ENCODE data around the gene CLEC4C.

Gene CLEC4C

GRCh38 chr12:7719946-7720730, 27.0 kb downstream of the CLEC4C start:
- no peak for DNase-seq

- no peak for DNase-seq
Observed at GRCh38 chr12:7716381-7716780, 30.8 kb downstream of the CLEC4C start.

GRCh38 chr12:7712841-7713442, 34.2 kb downstream of the CLEC4C start:
- DNase-seq: no peak

GRCh38 chr12:7711133-7711532, 36.0 kb downstream of the CLEC4C start, which contains the start of gene DPPA3:
DPPA3 (plus strand) TSS chr12:7711433; CDS start chr12:7711571, 138 bp downstream.
- no peak for DNase-seq

- no peak for DNase-seq
Observed at GRCh38 chr12:7709969-7710675, 37.1 kb downstream of the CLEC4C start.

- DNase-seq: no peak
Observed at GRCh38 chr12:7705846-7706245, 41.3 kb downstream of the CLEC4C start.

- no peak for DNase-seq
Observed at GRCh38 chr12:7695566-7696197, 51.5 kb downstream of the CLEC4C start, which contains the start of gene GDF3. GDF3 (minus strand) TSS chr12:7695775; CDS start chr12:7695728, 47 bp downstream.

GRCh38 chr12:7695237-7695560, 52.0 kb downstream of the CLEC4C start:
- no peak for DNase-seq

GRCh38 chr12:7694556-7695236, 52.5 kb downstream of the CLEC4C start:
- DNase-seq: no peak

GRCh38 chr12:7693793-7694192, 53.4 kb downstream of the CLEC4C start:
- DNase-seq: no peak

GRCh38 chr12:7681535-7681934, 65.6 kb downstream of the CLEC4C start:
- no peak for DNase-seq
